NCI-H2227 (cell line): ENCODE data around the gene POLD4.

Source experiments
- DNase-seq: peaks from one replicate; lab custom pipeline; 2025; ENCODE audit not compliant: unreplicated experiment; lab: John Stamatoyannopoulos, UW

POLD4 gene

DNA sequence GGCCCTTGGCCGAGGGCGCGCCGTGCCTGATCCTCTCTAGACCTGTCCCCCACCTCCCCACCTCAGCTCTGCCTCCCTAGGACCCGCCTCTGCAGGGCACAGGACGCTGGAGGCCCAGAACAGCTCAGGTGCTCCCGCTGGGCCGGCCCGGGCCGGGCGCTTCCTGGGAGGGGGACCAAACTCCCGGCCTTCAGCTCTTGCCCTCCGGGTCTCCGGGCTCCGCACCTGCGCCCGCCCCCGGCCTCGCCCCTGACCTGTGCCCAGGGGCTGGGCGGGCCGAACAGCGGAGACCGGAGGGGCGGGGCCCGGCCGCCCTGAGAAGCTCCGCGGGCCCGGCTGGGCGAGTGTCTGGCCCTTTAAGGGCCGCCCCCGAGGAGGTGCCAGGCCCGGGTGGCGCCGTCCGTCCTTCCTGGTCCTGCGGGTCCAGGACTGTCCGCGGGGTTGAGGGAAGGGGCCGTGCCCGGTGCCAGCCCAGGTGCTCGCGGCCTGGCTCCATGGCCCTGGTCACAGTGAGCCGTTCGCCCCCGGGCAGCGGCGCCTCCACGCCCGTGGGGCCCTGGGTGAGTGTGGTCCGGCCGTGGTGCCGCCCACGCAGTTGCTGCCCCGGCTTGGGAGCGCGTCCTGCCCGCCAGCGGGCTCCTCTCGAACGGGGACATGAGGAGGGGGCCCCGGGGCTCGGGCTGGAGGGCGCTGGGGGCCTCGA, 50.1 kb downstream of the POLD4 start, which contains the start of gene SSH3:
Gene SSH3, plus strand, starts transcription at position 399 of the 703 bp plus-strand sequence. Its CDS starts 96 bp downstream, at position 495.
- peak; percentile 76 for DNase-seq

DNA sequence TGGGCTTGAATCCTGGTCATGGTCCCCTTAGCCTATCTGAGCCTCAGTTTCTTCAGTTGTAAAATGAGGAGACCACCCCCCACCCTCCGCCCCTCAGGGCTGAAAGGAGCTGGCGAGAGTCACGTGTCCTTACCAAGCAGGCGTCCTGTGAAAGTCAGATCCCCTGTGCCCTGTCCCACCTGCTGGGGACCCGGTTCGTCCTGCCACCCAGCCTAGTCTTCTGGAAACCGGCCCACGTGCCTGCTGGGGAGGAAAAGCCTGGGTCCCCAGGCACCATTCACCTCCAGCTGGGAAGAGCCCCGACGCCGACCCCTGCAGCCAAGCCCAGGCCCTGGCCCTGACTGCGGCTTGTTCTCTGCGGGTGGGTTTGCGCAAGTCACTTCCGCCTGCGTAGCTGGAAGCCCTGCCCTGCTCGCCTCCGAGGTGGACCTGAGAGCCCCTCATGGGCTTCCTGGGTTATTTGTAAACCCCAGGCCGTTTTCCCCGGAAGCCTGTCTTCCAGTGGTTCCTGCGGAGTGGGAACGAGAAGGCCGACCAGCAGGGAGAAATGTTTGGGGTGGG, 50.7 kb downstream of the POLD4 start:
- peak; percentile 45 for DNase-seq

DNA sequence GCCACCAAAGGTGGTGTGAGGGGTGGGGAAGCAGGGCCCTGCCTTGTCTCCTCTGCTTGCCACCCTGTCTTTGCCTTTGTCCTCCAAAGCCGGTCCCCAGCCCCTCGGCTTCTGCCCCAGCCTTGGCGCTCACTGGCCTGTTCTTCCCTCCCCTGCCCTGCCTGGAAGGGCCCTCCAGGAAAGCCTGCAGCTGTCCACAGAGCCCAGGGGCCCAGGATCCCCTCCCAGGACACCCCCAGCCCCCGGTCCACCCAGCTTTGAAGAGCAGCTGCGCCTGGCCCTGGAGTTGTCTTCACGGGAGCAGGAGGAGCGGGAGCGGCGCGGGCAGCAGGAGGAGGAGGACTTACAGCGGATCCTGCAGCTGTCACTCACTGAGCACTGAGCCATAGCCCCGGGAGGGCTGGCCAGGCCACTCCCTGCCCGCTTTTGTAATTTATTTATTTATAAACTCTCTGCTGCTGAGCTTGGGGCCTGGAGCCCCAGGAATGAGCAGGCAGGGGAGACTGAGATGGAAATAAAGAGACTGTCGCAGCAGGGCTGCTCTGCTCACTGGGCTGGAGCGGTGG, 51.3 kb downstream of the POLD4 start:
- DNase-seq, result peak; percentile 82

DNA sequence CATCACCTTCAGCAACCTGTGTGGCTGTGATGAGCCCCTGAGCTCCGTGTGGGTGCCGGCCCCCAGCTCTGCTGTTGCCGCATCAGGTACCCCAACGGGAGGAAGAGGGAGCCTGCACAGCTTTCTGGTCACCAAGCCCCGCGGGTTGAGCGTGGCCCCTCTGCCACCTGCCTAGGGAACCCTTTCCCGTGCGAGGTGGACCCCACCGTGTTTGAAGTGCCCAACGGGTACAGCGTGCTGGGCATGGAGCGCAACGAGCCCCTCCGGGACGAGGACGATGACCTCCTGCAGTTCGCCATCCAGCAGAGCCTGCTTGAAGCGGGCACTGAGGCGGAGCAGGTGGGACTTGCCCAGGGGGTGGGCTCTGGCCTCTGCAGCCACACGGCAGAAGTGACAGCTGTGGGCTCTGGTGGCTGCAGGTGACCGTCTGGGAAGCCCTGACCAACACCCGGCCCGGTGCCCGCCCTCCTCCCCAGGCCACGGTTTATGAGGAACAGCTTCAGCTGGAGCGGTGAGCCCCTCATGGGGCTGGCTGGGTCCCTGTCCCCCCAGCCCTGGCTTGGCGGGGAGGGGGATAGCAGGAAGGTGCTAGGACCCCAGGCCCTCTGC, 51.9 kb downstream of the POLD4 start:
- no peak for DNase-seq
